ENCODE measurements around the gene PRAMEF25.
"Not testable (repeated sequence)": the region's sequence is repeated elsewhere in the genome, so short reads cannot be mapped to it uniquely, and the experiment has no call there.

Gene PRAMEF25

GRCh38 chr1:13070474-13070873 is at the start of gene PRAMEF25:
Gene PRAMEF25, plus strand, starts transcription at chr1:13070774. Its CDS starts 2,920 bp downstream, at chr1:13073694.
- DNase-seq, result not testable (repeated sequence)

GRCh38 chr1:13056475-13056874 is 14.1 kb upstream of the PRAMEF25 start, which contains the start of gene PRAMEF27:
Gene PRAMEF27, minus strand, starts transcription at chr1:13056575. Its CDS starts 2,916 bp downstream, at chr1:13053659.
- not testable (repeated sequence) for DNase-seq

GRCh38 chr1:13116754-13117153 is 46.2 kb downstream of the PRAMEF25 start, which contains the start of gene HNRNPCL2:
Gene HNRNPCL2, minus strand, starts transcription at chr1:13116854. Its CDS starts 454 bp downstream, at chr1:13116400.
- not testable (repeated sequence) for DNase-seq
